CD4-positive, CD25-positive, alpha-beta regulatory T cell (primary cell): ENCODE measurements around the gene ITLN2. TPM values are rescaled to one million over a fixed set of nuclear protein-coding genes. Genes with fewer than 3 reads are reported as not detected.
A peak's percentile ranks its signal among the peaks of the same experiment; 100 is the strongest.
"Not testable (repeated sequence)": the region's sequence is repeated elsewhere in the genome, so short reads cannot be mapped to it uniquely, and the experiment has no call there.

Source experiments
- ATAC-seq, 2 donors: fragments of 150-1000 bp; cut with Tn5 transposase; one replicate each; pipeline ENCODE4 v1.10.0; 2021; ENCODE audit warnings: low read depth in 2 of 2, moderate number of reproducible peaks in 2 of 2, moderate library complexity in 1 of 2
- DNase-seq, 3 donors: peaks; one replicate each; pipeline versions ENCODE4 v3.0.0 to v3.0.0-alpha.2; 2012 to 2022; ENCODE audit warnings: mixed read lengths in 1 of 3
- H3K27ac ChIP-seq: one replicate; pipeline ENCODE4 v1.7.0; 2013; ENCODE audit warnings: mild to moderate bottlenecking, low read length; ENCODE audit not compliant: insufficient read depth, poor library complexity, severe bottlenecking
- H3K27me3 ChIP-seq: one replicate; pipeline ENCODE4 v1.7.0; 2013; ENCODE audit warnings: low read length; ENCODE audit not compliant: control insufficient read depth, insufficient read depth
- H3K36me3 ChIP-seq: one replicate; pipeline ENCODE4 v1.7.0; 2013; ENCODE audit warnings: mild to moderate bottlenecking, low read length, moderate library complexity; ENCODE audit not compliant: control insufficient read depth, insufficient read depth
- H3K4me1 ChIP-seq: 2 replicates; pipeline ENCODE4 v1.7.0; 2013; ENCODE audit warnings: mild to moderate bottlenecking, low read length; ENCODE audit not compliant: insufficient read depth, control insufficient read depth, poor library complexity, severe bottlenecking
- H3K4me3 ChIP-seq: one replicate; pipeline ENCODE4 v1.7.0; 2013; ENCODE audit warnings: low read depth, mild to moderate bottlenecking, low read length, moderate library complexity
- H3K9me3 ChIP-seq, 2 experiments: 1 replicate in 1 of 2; 2 replicates in 1 of 2; pipeline ENCODE4 v1.7.0; 2013; ENCODE audit warnings: low read length in 2 of 2, mild to moderate bottlenecking in 1 of 2, moderate library complexity in 1 of 2; ENCODE audit not compliant: control insufficient read depth in 2 of 2
- H3K27ac Mint-ChIP-seq, 3 donors: one replicate each; pipeline ENCODE4 v1.8.0; 2020 to 2022; ENCODE audit warnings: mild to moderate bottlenecking in 3 of 3, mixed read lengths in 3 of 3, moderate library complexity in 2 of 3
- H3K27me3 Mint-ChIP-seq: one replicate; pipeline ENCODE4 v1.8.0; 2022; ENCODE audit warnings: mild to moderate bottlenecking, mixed read lengths
- H3K36me3 Mint-ChIP-seq: one replicate; pipeline ENCODE4 v1.8.0; 2020; ENCODE audit warnings: mixed read lengths
- H3K4me1 Mint-ChIP-seq, 4 donors: one replicate each; pipeline ENCODE4 v1.8.0; 2020 to 2022; ENCODE audit warnings: mixed read lengths in 4 of 4, mild to moderate bottlenecking in 1 of 4
- H3K4me3 Mint-ChIP-seq, 4 donors: one replicate each; pipeline ENCODE4 v1.8.0; 2020 to 2022; ENCODE audit warnings: mild to moderate bottlenecking in 4 of 4, mixed read lengths in 4 of 4, moderate library complexity in 3 of 4
- H3K9me3 Mint-ChIP-seq, 7 donors: one replicate each; pipeline ENCODE4 v1.8.0; 2020 to 2022; ENCODE audit warnings: mixed read lengths in 7 of 7, mild to moderate bottlenecking in 3 of 7, moderate library complexity in 2 of 7
- polyA plus RNA-seq, 4 donors: library from polyadenylated mRNA; unstranded; fragments of 300-500 nt; fragmentation: Illumina TruSeq; gene quantifications; one replicate each; pipeline ENCODE4 v1.2.3, GENCODE V29; 2021
- total RNA-seq: library from RNA; stranded (reverse); gene quantifications from one replicate; pipeline ENCODE4 v1.2.3, GENCODE V29; 2022

Gene ITLN2
- total and polyA plus RNA-seq, 5 donors from 2014 or later = not detected

DNA sequence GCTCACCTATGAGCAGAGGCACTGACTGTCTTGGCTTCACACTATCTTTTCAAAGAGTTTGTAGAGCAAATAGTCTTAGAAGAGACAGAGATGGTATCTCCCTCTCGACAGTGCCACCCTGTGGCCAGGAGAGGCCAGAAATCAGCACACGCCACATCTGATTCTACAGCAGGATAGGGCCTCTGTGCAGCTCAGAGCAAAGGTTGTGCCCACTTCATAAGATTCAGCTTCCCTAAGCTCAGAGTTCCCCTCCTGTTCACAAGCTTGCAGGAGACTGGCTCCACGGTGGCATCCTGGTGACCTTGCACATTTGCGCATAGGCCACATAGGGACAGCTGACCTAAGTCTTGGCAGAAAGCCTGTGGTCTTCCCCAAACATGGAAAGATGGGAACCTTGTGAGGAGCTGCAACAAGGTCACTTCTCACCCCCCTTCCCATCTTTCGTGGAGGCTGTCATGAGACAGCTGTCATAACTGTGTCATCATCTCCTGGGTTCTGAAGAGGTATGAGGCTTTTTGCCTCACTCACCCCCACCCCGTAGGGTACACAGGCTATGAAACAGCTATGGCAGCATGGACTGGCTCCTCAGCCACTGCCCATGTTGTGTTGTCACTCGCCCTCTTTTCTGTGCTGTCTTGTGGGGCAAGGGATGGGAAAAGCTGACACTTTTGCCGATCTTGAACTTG is 3.0 kb downstream of the ITLN2 start:
- no peaks in the 10 kb centered on the region for H3K9me3 ChIP-seq
- H3K4me1 ChIP-seq = peaks cover 3% of the 10 kb centered on the region
- peaks cover 0 to 1% (median 0%) of the 10 kb centered on the region in 7 donors for H3K9me3 Mint-ChIP-seq
- H3K36me3 ChIP-seq = no peaks in the 10 kb centered on the region
- H3K27me3 ChIP-seq = no peaks in the 10 kb centered on the region
- H3K4me3 Mint-ChIP-seq = no peak overlapping the region
- no peaks in the 10 kb centered on the region for H3K36me3 Mint-ChIP-seq
- DNase-seq (peak; percentile 27 to 82 (median 73)), ATAC-seq (peak; percentile 81 to 83)
- H3K27me3 Mint-ChIP-seq = no peaks in the 10 kb centered on the region
- peak overlapping the region in 2 of 3 donors; percentile 42 to 65 for H3K27ac Mint-ChIP-seq
- H3K4me1 Mint-ChIP-seq = peaks cover 4 to 12% (median 8%) of the 10 kb centered on the region in 4 donors
- no peak overlapping the region for H3K27ac ChIP-seq
- no peak overlapping the region for H3K4me3 ChIP-seq

DNA sequence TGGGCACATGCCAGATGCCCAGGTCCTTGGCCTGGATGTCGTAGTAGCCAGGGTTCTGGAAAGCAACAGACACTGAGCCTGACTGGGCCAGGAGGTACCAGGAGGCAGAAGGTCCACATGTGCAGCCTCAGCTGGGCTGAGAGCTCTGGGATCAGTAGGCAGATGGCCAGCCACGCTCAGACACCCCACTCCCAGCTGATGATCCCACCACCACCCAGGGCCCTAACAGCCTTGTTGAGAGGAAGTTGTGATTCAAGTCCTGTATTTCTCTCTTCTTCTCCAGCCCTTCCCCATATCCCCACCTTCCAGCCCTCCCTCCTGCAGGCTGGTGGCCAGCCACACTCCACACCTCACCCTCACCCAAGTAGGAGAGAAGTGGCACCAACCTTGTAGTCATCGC is 4.0 kb downstream of the ITLN2 start:
- H3K36me3 Mint-ChIP-seq = no peaks in the 10 kb centered on the region
- ATAC-seq (no peak), DNase-seq (no peak)
- peaks cover 0 to 1% (median 0%) of the 10 kb centered on the region in 7 donors for H3K9me3 Mint-ChIP-seq
- Histone ChIP-seq H3K9me3 (no peaks in the 10 kb centered on the region), H3K4me3 (no peak overlapping the region), H3K36me3 (no peaks in the 10 kb centered on the region), H3K27ac (no peak overlapping the region), H3K4me1 (peaks cover 3% of the 10 kb centered on the region), H3K27me3 (no peaks in the 10 kb centered on the region)
- H3K27ac Mint-ChIP-seq = peak overlapping the region in 2 of 3 donors; percentile 55 to 65
- peaks cover 3 to 12% (median 8%) of the 10 kb centered on the region in 4 donors for H3K4me1 Mint-ChIP-seq
- H3K27me3 Mint-ChIP-seq = no peaks in the 10 kb centered on the region
- H3K4me3 Mint-ChIP-seq = no peak overlapping the region

DNA sequence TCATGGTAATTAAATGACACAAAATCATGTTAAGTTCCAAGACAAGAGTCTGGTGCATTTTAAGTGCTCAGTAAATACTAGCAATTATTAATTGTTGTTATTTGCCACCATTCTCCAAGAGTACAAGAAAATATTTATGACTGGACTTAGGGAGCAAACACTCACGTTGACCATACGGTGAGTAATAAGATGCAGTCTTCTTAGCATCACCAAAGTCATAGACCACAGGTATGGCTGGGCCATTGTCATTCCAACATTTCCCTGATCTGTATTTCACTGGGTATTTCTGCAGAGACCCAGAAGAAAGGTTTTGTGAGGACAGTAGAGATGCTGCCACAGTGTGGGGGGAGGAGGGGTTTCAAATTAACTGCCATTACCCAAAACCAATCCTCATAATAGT is 4.7 kb downstream of the ITLN2 start:
- H3K4me3 ChIP-seq = no peak overlapping the region
- Mint-ChIP-seq H3K9me3 (peaks cover 0 to 1% (median 0%) of the 10 kb centered on the region in 7 donors), H3K36me3 (no peaks in the 10 kb centered on the region), H3K27me3 (no peaks in the 10 kb centered on the region), H3K4me3 (no peak overlapping the region), H3K27ac (no peak overlapping the region), H3K4me1 (peaks cover 0 to 12% (median 8%) of the 10 kb centered on the region in 4 donors)
- H3K4me1 ChIP-seq = peaks cover 3% of the 10 kb centered on the region
- H3K27ac ChIP-seq = no peak overlapping the region
- ATAC-seq = no peak
- DNase-seq = no peak
- no peaks in the 10 kb centered on the region for H3K36me3 ChIP-seq
- H3K9me3 ChIP-seq = no peaks in the 10 kb centered on the region
- H3K27me3 ChIP-seq = no peaks in the 10 kb centered on the region

DNA sequence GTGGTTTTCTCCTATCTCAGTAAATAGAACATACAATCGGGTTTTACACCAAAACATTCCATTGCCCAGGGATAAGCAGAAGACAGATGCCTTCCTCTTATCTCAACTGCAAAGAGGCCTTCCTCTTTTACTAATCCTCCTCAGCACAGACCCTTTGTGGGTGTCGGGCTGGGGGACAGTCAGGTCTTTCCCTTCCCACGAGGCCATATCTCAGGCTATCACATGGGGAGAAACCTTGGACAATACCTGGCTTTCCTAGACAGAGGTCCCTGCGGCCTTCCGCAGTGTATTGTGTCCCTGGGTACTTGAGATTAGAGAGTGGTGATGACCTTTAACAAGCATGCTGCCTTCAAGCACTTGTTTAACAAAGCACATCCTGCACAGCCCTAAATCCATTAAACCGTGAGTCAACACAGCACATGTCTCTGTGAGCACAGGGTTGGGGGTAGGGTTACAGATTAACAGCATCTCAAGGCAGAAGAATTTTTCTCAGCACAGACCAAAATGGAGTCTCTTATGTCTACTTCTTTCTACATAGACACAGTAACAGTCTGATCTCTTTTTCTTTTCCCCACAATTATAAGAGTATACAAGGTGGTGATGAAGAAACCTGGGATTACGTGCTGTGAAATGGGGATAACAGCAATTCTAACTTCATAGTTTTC is 5.3 kb downstream of the ITLN2 start:
- H3K4me3 ChIP-seq, H3K27me3 Mint-ChIP-seq, H3K9me3 Mint-ChIP-seq, ATAC-seq, DNase-seq, H3K4me1 ChIP-seq, H3K9me3 ChIP-seq, H3K27me3 ChIP-seq, H3K36me3 Mint-ChIP-seq, H3K27ac ChIP-seq, H3K36me3 ChIP-seq, H3K4me3 Mint-ChIP-seq: not testable (repeated sequence)
- Mint-ChIP-seq H3K27ac (peak overlapping the region in 1 of 3 donors; percentile 52), H3K4me1 (peaks cover 0 to 11% (median 8%) of the 10 kb centered on the region in 4 donors)

DNA sequence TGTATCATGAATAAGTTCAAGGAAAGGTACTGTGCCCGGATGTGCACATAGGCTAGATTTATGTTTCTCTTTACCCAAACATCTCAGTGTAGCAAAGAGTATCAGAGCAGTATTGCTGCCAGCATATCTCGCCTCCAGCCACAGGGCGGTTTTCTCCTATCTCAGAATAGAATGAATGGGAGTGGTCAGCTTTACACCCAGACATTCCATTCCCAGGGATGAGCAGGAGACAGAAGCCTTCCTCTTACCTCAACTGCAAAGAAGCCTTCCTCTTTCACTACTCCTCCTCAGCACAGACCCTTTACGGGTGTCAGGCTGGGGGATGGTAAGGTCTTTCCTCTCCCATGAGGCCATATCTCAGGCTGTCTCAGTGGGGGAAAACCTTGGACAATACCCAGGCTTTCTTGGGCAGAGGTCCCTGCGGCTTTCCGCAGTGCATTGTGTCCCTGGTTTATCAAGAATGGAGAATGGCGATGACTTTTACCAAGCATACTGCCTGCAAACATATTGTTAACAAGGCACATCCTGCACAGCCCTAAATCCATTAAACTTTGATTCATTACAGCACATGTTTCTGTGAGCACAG is 7.3 kb downstream of the ITLN2 start:
- not testable (repeated sequence) for ATAC-seq, H3K9me3 ChIP-seq, H3K27me3 Mint-ChIP-seq, H3K4me3 ChIP-seq, DNase-seq, H3K4me1 ChIP-seq, H3K4me1 Mint-ChIP-seq, H3K9me3 Mint-ChIP-seq, H3K4me3 Mint-ChIP-seq, H3K27me3 ChIP-seq, H3K36me3 ChIP-seq, H3K27ac Mint-ChIP-seq, H3K36me3 Mint-ChIP-seq, H3K27ac ChIP-seq

DNA sequence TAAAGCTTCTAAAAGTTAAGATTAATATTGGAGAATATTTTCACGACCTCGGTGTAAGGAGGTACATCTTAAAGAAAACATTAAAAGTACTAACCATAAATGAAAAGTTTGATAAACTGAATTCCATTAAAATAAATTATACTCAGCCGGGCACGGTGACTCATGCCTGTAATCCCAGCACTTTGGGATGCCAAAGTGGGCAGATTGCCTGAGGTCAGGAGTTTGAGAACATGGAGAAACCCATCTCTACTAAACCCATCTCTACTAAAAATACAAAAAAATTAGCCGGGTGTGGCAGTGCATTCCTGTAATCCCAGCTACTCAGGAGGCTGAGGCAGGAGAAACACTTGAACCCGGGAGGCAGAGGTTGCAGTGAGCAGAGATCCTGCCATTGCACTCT is 8.7 kb downstream of the ITLN2 start:
- not testable (repeated sequence) for H3K4me1 ChIP-seq, H3K27ac ChIP-seq, H3K27me3 ChIP-seq, H3K4me3 ChIP-seq, H3K4me3 Mint-ChIP-seq, H3K9me3 ChIP-seq, ATAC-seq, H3K27ac Mint-ChIP-seq, H3K27me3 Mint-ChIP-seq, H3K4me1 Mint-ChIP-seq, H3K36me3 ChIP-seq, H3K36me3 Mint-ChIP-seq, DNase-seq, H3K9me3 Mint-ChIP-seq

DNA sequence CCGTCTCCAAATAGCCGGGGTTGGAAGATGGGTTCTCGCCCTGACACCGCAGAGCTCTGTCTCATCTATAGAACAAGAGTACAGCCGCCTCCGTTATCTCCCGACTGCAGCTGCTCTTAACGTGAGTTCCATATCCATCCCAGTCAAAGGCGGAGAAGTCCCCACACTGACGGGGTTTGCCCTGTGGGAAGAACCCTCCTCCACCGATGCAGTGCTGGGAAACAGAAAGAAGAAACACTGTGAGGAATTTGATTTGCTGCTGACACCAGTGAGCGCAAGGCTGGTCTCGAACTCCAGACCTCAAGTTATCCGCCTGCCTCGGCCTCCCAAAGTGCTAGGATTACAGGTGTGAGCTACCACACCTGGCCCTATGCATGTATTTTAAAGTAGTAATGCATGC is 9.5 kb downstream of the ITLN2 start:
- no peak overlapping the region for H3K4me3 ChIP-seq
- H3K4me1 Mint-ChIP-seq = no peaks in the 10 kb centered on the region
- ATAC-seq (no peak), DNase-seq (no peak)
- H3K27ac Mint-ChIP-seq = no peak overlapping the region
- H3K9me3 Mint-ChIP-seq = peaks cover 0 to 3% (median 0%) of the 10 kb centered on the region in 7 donors
- H3K36me3 Mint-ChIP-seq = no peaks in the 10 kb centered on the region
- H3K27ac ChIP-seq = no peak overlapping the region
- H3K4me1 ChIP-seq = no peaks in the 10 kb centered on the region
- peaks cover 10% of the 10 kb centered on the region for H3K27me3 Mint-ChIP-seq
- H3K9me3 ChIP-seq = peaks cover 0 to 3% of the 10 kb centered on the region in 2 experiments
- H3K36me3 ChIP-seq = no peaks in the 10 kb centered on the region
- no peak overlapping the region for H3K4me3 Mint-ChIP-seq
- H3K27me3 ChIP-seq = no peaks in the 10 kb centered on the region
